ENCODE data around the gene ELL.

ELL gene

DNA sequence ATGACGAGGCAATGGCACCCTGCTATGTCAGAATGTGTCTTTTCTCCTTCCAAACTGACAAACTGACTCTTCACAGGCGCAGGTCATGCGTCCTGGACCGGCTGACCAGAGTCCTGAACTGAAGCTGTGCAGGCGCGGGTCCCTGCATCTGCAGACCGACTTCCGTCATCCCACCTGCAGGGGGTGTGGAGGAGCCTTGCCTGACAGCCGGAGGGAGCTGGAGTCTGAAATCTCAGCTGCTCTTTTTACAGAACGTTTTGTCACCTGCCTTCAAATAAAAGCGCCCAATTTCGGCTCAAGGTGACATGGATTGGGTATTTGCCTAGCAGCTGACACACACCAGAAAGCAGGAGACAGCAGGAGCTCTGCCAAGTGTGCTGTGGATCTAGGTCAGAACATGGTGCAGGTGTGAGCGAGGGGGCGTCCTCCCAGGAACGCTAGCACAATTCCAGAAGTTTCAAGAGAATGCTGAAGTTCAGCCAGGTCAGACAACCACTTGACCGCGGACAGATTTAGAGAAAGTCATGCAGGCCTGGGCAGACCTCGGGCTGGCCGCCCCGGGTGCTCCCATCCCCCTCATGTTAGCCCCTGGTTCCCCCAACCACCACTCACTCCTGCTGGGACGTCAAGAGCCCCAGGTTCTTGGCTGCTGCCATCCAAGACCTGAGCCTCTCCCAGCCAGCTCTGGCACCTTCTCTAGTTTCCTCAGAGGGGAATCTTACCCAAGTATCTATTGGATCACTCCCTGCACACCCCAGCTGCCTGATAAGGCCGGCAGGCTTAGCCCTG, 32.8 kb downstream of the ELL start:
- DNase-seq (ENCODE audit: low read depth): no peak

DNA sequence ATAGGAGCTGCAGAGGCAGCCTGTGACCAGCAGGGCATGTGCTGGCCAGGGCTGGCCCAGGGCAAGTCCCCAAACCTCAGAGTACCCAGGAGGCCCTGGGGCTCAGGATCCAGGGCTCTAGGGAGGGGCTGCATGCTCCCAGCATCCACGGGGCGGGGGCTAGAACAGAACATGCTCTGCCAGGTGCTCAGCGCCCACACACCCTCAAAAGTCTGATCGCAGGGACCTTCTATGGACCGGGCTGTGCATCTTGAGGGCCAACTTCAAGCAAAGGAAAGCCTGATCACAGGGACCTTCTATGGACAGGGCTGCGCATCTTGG, 33.5 kb downstream of the ELL start:
- DNase-seq (ENCODE audit: low read depth): no peak

DNA sequence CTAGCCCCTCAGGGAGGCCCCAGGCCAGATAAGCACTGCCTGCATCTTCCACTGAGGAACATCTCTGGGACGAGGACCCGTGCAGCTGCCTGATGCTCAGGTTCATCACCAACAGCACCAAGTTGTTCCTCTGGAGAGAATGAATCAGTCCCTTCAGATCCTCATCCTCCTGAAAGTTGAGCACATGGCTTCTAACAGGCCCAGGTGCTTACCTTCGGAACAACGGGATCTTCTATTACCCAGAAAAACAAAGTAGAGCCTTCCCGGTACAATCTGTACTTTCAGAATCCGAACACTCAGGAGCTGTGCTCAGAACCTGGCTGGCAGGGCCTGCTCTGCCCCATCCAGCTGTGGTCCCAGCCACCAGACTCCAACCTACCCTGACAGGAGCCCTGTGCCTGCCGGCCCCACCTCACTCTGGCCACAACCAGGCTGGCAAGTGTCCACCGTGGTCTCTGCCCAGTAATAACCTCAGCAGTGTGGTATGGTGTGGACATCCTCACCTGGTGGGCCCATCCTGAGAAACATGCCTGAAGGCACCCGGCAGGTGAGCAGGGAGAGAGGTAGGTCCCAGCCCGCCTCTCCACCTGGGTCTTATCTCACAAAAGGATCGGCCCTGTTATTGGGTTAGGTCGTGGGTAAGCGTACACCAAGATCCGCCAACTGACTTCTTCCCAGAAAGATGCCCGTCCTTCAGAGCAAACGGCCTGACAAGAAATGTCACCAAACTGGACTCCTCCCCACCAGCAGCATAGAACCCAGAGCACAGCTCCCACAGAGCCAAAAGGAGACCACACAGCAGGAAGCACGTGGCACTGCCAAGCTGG, 34.1 kb downstream of the ELL start:
- no peak for DNase-seq (ENCODE audit: low read depth)

DNA sequence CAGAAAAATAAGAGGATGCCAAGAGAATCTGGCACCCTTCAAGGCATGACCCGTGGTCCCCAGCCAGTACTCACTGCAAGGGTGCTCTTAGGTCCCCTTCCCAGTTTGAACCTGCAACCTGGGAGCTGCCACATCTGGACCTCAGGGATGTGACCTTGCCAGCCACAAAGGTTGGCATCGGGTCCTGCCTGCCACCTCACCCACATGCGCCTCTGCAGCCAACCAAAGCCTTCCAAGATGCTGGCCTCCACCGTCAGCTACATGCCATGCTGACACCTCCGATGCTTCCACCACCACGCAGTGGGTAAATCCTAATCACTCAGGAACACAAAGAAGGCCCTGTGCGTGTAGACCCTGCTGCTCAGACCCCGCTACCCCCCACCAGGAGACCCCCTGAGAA, 35.1 kb downstream of the ELL start:
- DNase-seq (ENCODE audit: low read depth): no peak

DNA sequence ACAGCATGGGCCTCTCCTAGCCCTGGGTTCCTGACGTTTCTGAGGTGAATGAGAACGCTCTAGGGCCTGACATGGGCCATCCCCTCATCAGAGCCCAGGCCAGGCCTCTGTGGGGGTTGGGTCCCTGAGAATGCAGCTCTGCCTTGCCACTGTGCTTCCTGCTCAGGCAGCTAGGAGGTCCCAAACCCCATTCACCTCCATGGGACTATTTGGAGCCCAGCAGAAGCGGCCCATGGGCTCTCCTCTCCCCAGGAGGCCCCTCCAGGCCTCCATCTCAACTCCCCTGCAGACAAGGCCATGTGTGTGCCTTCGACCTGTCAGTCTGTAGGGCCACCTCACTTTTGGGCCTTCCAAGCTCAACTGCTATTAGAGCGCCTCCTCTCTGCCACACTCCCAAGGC, 36.9 kb downstream of the ELL start:
- no peak for DNase-seq (ENCODE audit: low read depth)

- no peak for DNase-seq (ENCODE audit: low read depth)
These were observed 38.6 kb downstream of the ELL start for GRCh38 chr19:18483119-18483890.

DNA sequence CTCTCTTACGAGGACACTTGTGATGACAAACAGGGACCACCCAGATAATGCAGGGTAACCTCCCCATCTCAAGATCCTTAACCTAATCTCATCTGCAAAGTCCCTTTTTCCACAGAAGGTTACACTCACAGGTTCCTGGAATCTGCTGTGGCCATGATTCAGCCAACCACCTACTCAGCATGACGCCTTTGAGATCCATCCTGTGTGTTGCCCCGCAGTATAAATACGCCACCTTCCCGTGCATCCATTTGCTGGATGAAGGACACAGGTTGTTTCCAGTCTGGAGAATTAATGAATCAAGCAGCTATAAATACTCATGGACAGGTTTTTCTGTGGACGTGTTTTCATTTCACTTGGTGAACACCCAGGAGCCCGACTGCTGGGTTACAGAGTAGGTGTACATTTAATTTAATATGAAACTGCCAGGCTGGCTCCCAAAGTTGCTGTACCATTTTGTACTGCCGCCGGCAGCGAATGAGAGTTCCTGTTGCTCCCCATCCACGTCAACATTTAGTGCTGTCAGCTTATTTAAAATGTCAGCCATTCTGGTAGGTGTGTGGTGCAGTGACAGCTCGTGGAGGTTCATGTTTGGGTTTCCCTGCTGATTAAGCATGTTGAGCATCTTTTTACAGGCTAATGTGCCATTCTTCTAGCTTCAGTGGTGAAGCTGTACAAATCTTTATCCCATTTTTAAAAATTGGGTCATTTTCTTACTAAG, 40.2 kb downstream of the ELL start:
- no peak for DNase-seq (ENCODE audit: low read depth)

DNA sequence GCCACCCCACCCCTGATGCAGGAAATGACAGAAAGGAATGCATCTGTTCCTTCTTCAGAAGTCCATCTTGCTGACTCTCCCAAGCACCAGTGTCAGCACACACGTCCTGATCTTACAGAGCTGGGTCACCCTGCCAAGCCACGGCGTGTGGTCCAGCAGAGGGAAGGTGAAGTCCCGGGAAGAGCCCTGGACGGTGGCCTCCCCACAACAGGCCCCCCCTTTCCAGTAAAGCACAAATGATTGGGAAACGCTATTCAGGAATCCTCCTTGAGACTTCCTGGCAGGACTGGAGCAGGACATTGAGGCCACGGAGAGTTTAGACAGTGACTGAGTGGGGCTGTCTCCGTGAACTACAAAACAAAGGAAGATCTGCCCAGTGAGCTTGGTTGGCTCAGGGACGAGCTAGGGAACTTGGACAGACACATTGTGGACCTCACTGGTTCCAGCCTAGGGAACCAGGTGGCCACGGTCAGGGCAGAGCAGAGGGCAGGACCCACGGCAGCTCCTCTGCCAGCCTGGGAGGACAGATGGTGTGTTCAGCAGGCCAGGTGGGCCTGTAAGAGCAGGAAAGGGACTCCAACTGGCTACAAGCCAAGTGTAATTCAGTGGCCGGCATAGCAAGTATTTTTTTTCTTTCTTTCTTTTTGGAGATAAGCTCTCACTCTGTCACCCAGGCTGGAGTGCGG, 41.7 kb downstream of the ELL start:
- no peak for DNase-seq (ENCODE audit: low read depth)

DNA sequence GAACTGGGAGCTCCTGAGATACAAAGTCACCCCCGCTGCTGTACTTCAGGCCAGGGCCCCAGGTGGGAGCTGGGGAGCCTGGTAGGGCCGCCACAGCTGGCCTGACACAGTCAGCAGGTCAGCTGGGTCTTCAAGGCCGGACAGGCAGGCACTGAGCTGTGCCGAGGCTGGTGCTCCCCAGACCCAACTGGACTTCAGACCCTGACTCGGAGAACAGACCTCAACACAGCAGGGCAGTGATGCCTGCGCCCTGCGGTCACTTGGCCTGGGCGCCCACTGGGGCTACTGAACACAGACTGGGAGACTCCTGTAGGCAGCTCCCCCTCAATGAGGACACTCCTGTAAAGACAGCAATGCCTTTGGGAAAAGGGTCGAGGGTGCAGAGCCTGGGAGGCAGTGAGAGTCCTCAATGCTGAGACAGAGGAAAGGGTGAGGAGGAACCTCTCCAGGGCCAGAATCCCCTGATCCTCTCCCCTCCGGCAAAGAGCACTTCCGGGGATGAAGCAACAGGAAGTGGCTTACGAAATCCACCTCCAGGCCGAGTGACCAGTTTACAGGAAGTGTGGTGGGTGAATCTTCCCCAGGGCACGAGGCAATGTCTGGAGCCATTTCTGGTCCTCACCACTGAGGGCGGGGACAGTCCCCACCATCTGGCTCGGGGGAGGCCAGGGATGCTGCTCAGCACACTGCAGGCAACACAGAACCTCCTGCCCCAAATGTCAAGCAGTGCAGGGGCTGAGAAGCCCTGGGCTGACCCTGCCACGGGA, 43.1 kb downstream of the ELL start:
- peak; percentile 74 for DNase-seq (ENCODE audit: low read depth)

GRCh38 chr19:18477974-18478373, 43.9 kb downstream of the ELL start:
- no peak for DNase-seq (ENCODE audit: low read depth)

GRCh38 chr19:18477042-18477779, 44.7 kb downstream of the ELL start:
- no peak for DNase-seq (ENCODE audit: low read depth)

GRCh38 chr19:18476507-18477041, 45.3 kb downstream of the ELL start:
- DNase-seq (ENCODE audit: low read depth): no peak

DNA sequence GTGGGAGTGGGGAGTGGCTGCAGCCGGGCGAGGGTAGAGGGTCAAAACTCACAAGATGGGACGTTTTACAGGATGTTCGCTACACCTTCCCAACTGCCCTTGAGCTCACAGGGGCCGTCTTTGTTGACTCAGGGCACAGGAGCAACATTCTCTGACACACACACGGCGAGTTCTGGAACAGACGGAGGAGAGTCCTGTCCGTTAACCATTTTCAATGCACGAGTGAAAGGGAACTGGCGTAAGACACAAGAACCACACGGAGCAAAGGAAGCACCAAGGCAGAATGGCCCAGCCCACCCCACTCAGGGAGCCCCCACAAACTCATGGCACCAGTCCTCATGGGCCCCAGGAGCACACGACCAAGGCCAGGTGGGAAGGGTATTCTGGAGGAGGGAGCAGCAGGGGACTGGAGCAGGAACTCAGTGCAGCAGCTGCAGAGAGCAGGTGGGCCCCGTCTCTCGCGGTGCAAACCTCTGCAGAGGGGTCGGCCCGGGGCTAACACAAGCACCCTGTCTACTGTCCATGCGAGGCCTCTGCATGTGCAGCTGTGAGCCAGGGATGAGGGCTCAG, 46.0 kb downstream of the ELL start:
- DNase-seq (ENCODE audit: low read depth): no peak

- DNase-seq (ENCODE audit: low read depth): no peak
These were observed 46.8 kb downstream of the ELL start for GRCh38 chr19:18475004-18475453.

DNA sequence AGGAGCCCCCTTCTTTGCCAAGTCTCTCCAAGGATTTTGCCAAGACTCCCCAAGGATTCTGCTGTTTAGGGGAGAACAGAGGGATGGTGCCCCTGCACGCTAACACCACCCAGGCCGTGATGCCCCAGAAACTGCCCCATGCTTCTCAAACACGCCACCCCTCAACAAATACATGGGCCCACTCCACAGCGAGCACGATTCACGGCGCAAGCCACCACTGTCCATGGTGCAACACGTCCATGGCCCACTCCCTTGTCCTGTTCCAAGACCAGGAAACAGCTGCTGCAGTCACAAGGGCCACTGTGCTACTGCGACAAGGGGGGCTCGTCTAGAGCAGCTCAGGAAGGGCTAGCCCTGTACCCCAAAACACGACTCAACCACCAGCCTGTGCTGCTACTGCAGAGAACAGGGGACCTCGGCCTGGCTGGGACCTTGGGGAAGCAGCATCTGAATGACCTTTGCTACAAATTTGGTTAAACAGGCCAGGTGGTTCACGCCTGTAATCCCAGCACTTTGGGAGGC, 47.4 kb downstream of the ELL start:
- DNase-seq (ENCODE audit: low read depth): no peak

- DNase-seq (ENCODE audit: low read depth): no peak
These were observed 48.2 kb downstream of the ELL start for GRCh38 chr19:18473706-18474087.

GRCh38 chr19:18473003-18473705, 48.7 kb downstream of the ELL start:
- DNase-seq (ENCODE audit: low read depth): no peak

- DNase-seq (ENCODE audit: low read depth): no peak
These were observed 51.1 kb downstream of the ELL start for GRCh38 chr19:18470787-18471186.

Measured in activated T-cell treated with anti-CD3 and anti-CD28 coated beads for 48 hours (primary cell).